ENCODE measurements around the gene OSBPL7. TPM values are rescaled to one million over a fixed set of nuclear protein-coding genes. Genes with fewer than 3 reads are reported as not detected.
A peak's percentile ranks its signal among the peaks of the same experiment; 100 is the strongest.

OSBPL7 gene
- total and polyA plus RNA-seq, 4 experiments from 2014 or later, result 1.6 to 50.4 (median 27.2) TPM

GRCh38 chr17:47853616-47854015 is 32.0 kb upstream of the OSBPL7 start:
- intact Hi-C loops (cut with micrococcal nuclease), result no loop called here
- Mint-ChIP-seq H3K27ac (no peak overlapping the region), H3K27me3 (peaks cover 48 to 73% of the 10 kb centered on the region in 2 donors), H3K9me3 (no peaks in the 10 kb centered on the region), H3K36me3 (no peaks in the 10 kb centered on the region), H3K4me1 (peaks cover 13 to 27% (median 17%) of the 10 kb centered on the region in 4 donors), H3K4me3 (no peak overlapping the region)
- H3K4me3 ChIP-seq (ENCODE audit: low read length in 2 of 2), result no peak overlapping the region
- POLR2A ChIA-PET (ENCODE audit: partially characterized antibody), result interaction anchor here (1.7 kb wide), 1 partner anchor 9 kb away, joined by 4 read pairs; no protein-coding TSS in a partner anchor
- peaks cover 42% of the 10 kb centered on the region for H3K27me3 ChIP-seq (ENCODE audit: insufficient read depth, low read length)
- H3K27ac ChIP-seq (ENCODE audit: low read depth, low read length), result no peak overlapping the region
- peaks cover 29% of the 10 kb centered on the region for H3K4me1 ChIP-seq (ENCODE audit: insufficient read depth, low read length)
- DNase-seq, result no peak
- no peaks in the 10 kb centered on the region for H3K36me3 ChIP-seq (ENCODE audit: insufficient read depth, low read length)
- H3K9me3 ChIP-seq (ENCODE audit: control insufficient read depth in 1 of 2, low read length in 2 of 2), result no peaks in the 10 kb centered on the region
- CTCF ChIA-PET (ENCODE audit: partially characterized antibody), result interaction anchor here (3.2 to 20.5 kb wide), 2 partner anchors 12 to 34 kb away, joined by 24 to 562 read pairs; partner anchors contain the start of genes SCRN2 and SP2

DNA sequence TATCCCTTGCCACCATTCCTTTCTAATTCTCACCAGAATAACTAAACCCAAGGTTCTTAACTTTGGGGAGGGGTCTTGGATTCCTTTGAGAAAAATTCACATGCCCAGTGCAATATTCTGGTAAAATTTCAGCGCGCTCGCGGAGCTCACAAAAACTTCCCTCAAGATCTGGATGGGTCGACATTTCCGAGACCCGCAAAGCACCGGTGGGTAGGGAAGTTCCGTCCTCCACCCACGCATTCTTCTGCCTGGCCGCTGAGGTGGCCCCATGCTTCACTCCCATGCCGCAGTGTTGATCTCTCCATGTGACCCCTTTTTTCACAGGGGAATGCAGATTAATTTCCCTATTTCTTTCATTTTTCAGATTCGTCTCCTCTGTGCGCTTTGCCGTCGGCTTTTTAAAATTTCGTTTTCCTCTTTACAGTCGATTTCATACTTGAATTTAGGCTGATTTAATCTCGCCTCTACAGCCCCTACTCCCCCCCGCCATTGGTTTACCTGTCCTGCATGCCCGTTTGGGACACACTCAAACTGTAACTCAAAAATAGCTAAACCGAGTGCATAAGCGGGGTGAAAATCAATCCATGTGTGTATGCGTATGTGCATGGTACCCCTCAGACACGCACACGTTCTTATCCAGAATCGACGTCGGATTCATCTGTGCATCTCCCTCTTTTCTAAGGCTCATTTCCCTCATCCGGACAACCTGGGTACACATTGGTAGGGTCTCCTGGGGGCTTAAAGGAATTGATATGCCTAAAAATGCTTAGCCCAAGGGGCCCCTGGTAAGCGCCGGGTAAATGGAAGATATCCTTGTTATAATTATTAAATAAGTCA is 30.7 kb upstream of the OSBPL7 start:
- Mint-ChIP-seq H3K27ac (peak overlapping the region in 1 of 7 donors; percentile 56), H3K4me1 (peaks cover 13 to 28% (median 17%) of the 10 kb centered on the region in 4 donors), H3K4me3 (peak overlapping the region; percentile 4 to 60 (median 48)), H3K36me3 (no peaks in the 10 kb centered on the region), H3K27me3 (peaks cover 49 to 72% of the 10 kb centered on the region in 2 donors), H3K9me3 (no peaks in the 10 kb centered on the region)
- H3K4me1 ChIP-seq (ENCODE audit: insufficient read depth, low read length), result peaks cover 32% of the 10 kb centered on the region
- no peak overlapping the region for H3K27ac ChIP-seq (ENCODE audit: low read depth, low read length)
- H3K27me3 ChIP-seq (ENCODE audit: insufficient read depth, low read length), result peaks cover 48% of the 10 kb centered on the region
- H3K9me3 ChIP-seq (ENCODE audit: control insufficient read depth in 1 of 2, low read length in 2 of 2), result no peaks in the 10 kb centered on the region
- H3K4me3 ChIP-seq (ENCODE audit: low read length in 2 of 2), result no peak overlapping the region
- CTCF ChIA-PET (ENCODE audit: partially characterized antibody), result interaction anchor here (0.8 to 20.5 kb wide), 3 partner anchors 9 to 35 kb away, joined by 4 to 562 read pairs (median 12); partner anchors contain the start of genes SCRN2 and SP2
- no peaks in the 10 kb centered on the region for H3K36me3 ChIP-seq (ENCODE audit: insufficient read depth, low read length)
- POLR2A ChIA-PET (ENCODE audit: partially characterized antibody), result interaction anchor here (0.9 to 18.7 kb wide), 3 partner anchors 10 to 40 kb away, joined by 4 to 271 read pairs (median 5); partner anchors contain the start of gene SP2
- no peak for DNase-seq
- intact Hi-C loops (cut with micrococcal nuclease), result no loop called here

GRCh38 chr17:47851764-47852112 is 30.1 kb upstream of the OSBPL7 start:
- peaks cover 13 to 34% (median 18%) of the 10 kb centered on the region in 4 donors for H3K4me1 Mint-ChIP-seq
- peaks cover 54 to 73% of the 10 kb centered on the region in 2 donors for H3K27me3 Mint-ChIP-seq
- no peaks in the 10 kb centered on the region for H3K36me3 Mint-ChIP-seq
- peak overlapping the region in 5 of 8 donors; percentile 19 to 59 (median 58) for H3K4me3 Mint-ChIP-seq
- Histone ChIP-seq H3K4me1 (ENCODE audit: insufficient read depth, low read length) (peaks cover 37% of the 10 kb centered on the region), H3K36me3 (ENCODE audit: insufficient read depth, low read length) (no peaks in the 10 kb centered on the region), H3K27ac (ENCODE audit: low read depth, low read length) (no peak overlapping the region), H3K27me3 (ENCODE audit: insufficient read depth, low read length) (peaks cover 54% of the 10 kb centered on the region), H3K9me3 (ENCODE audit: control insufficient read depth in 1 of 2, low read length in 2 of 2) (no peaks in the 10 kb centered on the region), H3K4me3 (ENCODE audit: low read length in 2 of 2) (no peak overlapping the region)
- H3K27ac Mint-ChIP-seq, result peak overlapping the region in 2 of 7 donors; percentile 21 to 56
- no peak for DNase-seq
- POLR2A ChIA-PET (ENCODE audit: partially characterized antibody), result interaction anchor here (0.9 to 18.7 kb wide), 4 partner anchors 9 to 41 kb away, joined by 3 to 271 read pairs (median 4); partner anchors contain the start of gene SP2
- H3K9me3 Mint-ChIP-seq, result no peaks in the 10 kb centered on the region
- intact Hi-C loops (cut with micrococcal nuclease), result no loop called here
- CTCF ChIA-PET (ENCODE audit: partially characterized antibody), result interaction anchor here (1.9 to 20.5 kb wide), 2 partner anchors 9 to 36 kb away, joined by 12 to 562 read pairs; partner anchors contain the start of gene SP2

- POLR2A ChIA-PET (ENCODE audit: partially characterized antibody), result interaction anchor here (0.9 to 18.7 kb wide), 5 partner anchors 8 to 42 kb away, joined by 3 to 271 read pairs (median 4); partner anchors contain the start of genes LRRC46, MRPL10 and SP2
- peak; percentile 39 to 76 (median 45) for DNase-seq
- Mint-ChIP-seq H3K27me3 (peaks cover 57 to 73% of the 10 kb centered on the region in 2 donors), H3K4me3 (peak within 1 kb of the TSS; percentile 5 to 77 (median 60)), H3K9me3 (no peaks in the 10 kb centered on the region), H3K27ac (peak within 1 kb of the TSS in 3 of 7 donors; percentile 21 to 56 (median 31)), H3K36me3 (no peaks in the 10 kb centered on the region), H3K4me1 (peaks cover 13 to 38% (median 18%) of the 10 kb centered on the region in 4 donors)
- CTCF ChIA-PET (ENCODE audit: partially characterized antibody), result interaction anchor here (1.2 to 20.5 kb wide), 3 partner anchors 10 to 120 kb away, joined by 3 to 562 read pairs (median 14); partner anchors contain the start of genes CDK5RAP3, SCRN2 and SP2
- H3K4me1 ChIP-seq (ENCODE audit: insufficient read depth, low read length), result peaks cover 37% of the 10 kb centered on the region
- H3K27ac ChIP-seq (ENCODE audit: low read depth, low read length), result no peak within 1 kb of the TSS
- H3K36me3 ChIP-seq (ENCODE audit: insufficient read depth, low read length), result no peaks in the 10 kb centered on the region
- intact Hi-C loops (cut with micrococcal nuclease), result no loop called here
- H3K27me3 ChIP-seq (ENCODE audit: insufficient read depth, low read length), result peaks cover 62% of the 10 kb centered on the region
- H3K9me3 ChIP-seq (ENCODE audit: control insufficient read depth in 1 of 2, low read length in 2 of 2), result no peaks in the 10 kb centered on the region
- no peak within 1 kb of the TSS for H3K4me3 ChIP-seq (ENCODE audit: low read length in 2 of 2)
These were observed 29.3 kb upstream of the OSBPL7 start, which contains the start of gene SP6 for GRCh38 chr17:47850692-47851573. SP6 (minus strand) TSS chr17:47851163; CDS start chr17:47848429, 2,734 bp downstream.

DNA sequence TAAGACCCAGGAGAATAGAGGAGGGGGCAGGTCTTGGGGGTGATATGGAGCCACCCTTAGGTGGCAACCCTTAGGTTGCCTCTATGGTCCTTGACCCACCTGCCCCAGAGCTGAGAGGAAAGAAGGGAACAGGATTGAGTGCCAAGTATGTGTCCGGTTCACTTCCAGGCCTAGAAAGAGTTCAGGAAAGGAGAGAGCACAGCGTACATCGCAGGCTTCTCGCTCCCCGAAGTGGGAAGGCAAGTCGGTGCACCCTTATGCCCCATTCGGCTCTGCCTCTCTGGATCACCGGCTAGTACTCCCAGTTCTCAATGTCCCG is 28.7 kb upstream of the OSBPL7 start:
- H3K27me3 Mint-ChIP-seq, result peaks cover 58 to 75% of the 10 kb centered on the region in 2 donors
- H3K27ac Mint-ChIP-seq, result no peak overlapping the region
- H3K4me1 ChIP-seq (ENCODE audit: insufficient read depth, low read length), result peaks cover 37% of the 10 kb centered on the region
- ChIA-PET POLR2A (ENCODE audit: partially characterized antibody) (interaction anchor here (1.0 to 18.7 kb wide), 3 partner anchors 7 to 42 kb away, joined by 3 to 271 read pairs (median 4); partner anchors contain the start of genes LRRC46, MRPL10 and SP2), CTCF (ENCODE audit: partially characterized antibody) (interaction anchor here (1.2 to 20.5 kb wide), 4 partner anchors 10 to 120 kb away, joined by 3 to 562 read pairs (median 8); partner anchors contain the start of genes CDK5RAP3, SCRN2 and SP2)
- H3K36me3 ChIP-seq (ENCODE audit: insufficient read depth, low read length), result no peaks in the 10 kb centered on the region
- H3K27me3 ChIP-seq (ENCODE audit: insufficient read depth, low read length), result peaks cover 68% of the 10 kb centered on the region
- peaks cover 13 to 38% (median 18%) of the 10 kb centered on the region in 4 donors for H3K4me1 Mint-ChIP-seq
- intact Hi-C loops (cut with micrococcal nuclease), result no loop called here
- H3K27ac ChIP-seq (ENCODE audit: low read depth, low read length), result no peak overlapping the region
- H3K4me3 ChIP-seq (ENCODE audit: low read length in 2 of 2), result no peak overlapping the region
- H3K9me3 ChIP-seq (ENCODE audit: control insufficient read depth in 1 of 2, low read length in 2 of 2), result no peaks in the 10 kb centered on the region
- H3K36me3 Mint-ChIP-seq, result no peaks in the 10 kb centered on the region
- no peaks in the 10 kb centered on the region for H3K9me3 Mint-ChIP-seq
- no peak for DNase-seq
- peak overlapping the region; percentile 5 to 77 (median 60) for H3K4me3 Mint-ChIP-seq

GRCh38 chr17:47848198-47848513 is 26.6 kb upstream of the OSBPL7 start:
- CTCF ChIA-PET (ENCODE audit: partially characterized antibody), result interaction anchor here (0.6 to 20.5 kb wide), 4 partner anchors 7 to 939 kb away, joined by 3 to 562 read pairs (median 9); partner anchors contain the start of genes SCRN2 and SP2
- H3K4me1 ChIP-seq (ENCODE audit: insufficient read depth, low read length), result peaks cover 40% of the 10 kb centered on the region

More at GRCh38 chr17:47848198-47848513, 26.6 kb upstream of the OSBPL7 start:
- intact Hi-C loops (cut with micrococcal nuclease), result no loop called here
- Histone ChIP-seq H3K36me3 (ENCODE audit: insufficient read depth, low read length) (no peaks in the 10 kb centered on the region), H3K27ac (ENCODE audit: low read depth, low read length) (no peak overlapping the region), H3K27me3 (ENCODE audit: insufficient read depth, low read length) (peaks cover 72% of the 10 kb centered on the region), H3K9me3 (ENCODE audit: control insufficient read depth in 1 of 2, low read length in 2 of 2) (no peaks in the 10 kb centered on the region), H3K4me3 (ENCODE audit: low read length in 2 of 2) (no peak overlapping the region)
- POLR2A ChIA-PET (ENCODE audit: partially characterized antibody), result interaction anchor here (2.1 to 18.7 kb wide), 2 partner anchors 37 to 44 kb away, joined by 7 to 271 read pairs; partner anchors contain the start of gene SP2
- no peak overlapping the region for H3K4me3 Mint-ChIP-seq
- H3K27ac Mint-ChIP-seq, result no peak overlapping the region
- no peak for DNase-seq
- H3K27me3 Mint-ChIP-seq, result peaks cover 47 to 61% of the 10 kb centered on the region in 2 donors
- H3K9me3 Mint-ChIP-seq, result no peaks in the 10 kb centered on the region
- peaks cover 14 to 40% (median 19%) of the 10 kb centered on the region in 4 donors for H3K4me1 Mint-ChIP-seq
- H3K36me3 Mint-ChIP-seq, result no peaks in the 10 kb centered on the region
